Gastroesophageal sphincter (tissue), 3 donors: ENCODE data around the gene TRIM40.

Source experiments
- EP300 ChIP-seq: sonication (generic); formaldehyde crosslinking; IDR thresholded peaks from one replicate; pipeline ENCODE4 v1.6.1; 2017; ENCODE audit warnings: antibody characterized with exemption, mild to moderate bottlenecking
- POLR2A ChIP-seq, 2 donors: fragments of 450-650 bp; IDR thresholded peaks; one replicate each; pipeline ENCODE4 v1.6.1; 2017; ENCODE audit warnings: antibody characterized with exemption in 2 of 2, mild to moderate bottlenecking in 2 of 2, moderate library complexity in 1 of 2
- POLR2AphosphoS5 ChIP-seq: sonication (generic); formaldehyde crosslinking; IDR thresholded peaks from one replicate; pipeline ENCODE4 v1.6.1; 2017; ENCODE audit warnings: antibody characterized with exemption
- TF ChIP-seq, protein P1 (sequence below), 4 experiments: fragments of 200-600 bp in 2 of 4; fragments of 450-650 bp in 2 of 4; sonication (generic) in 1 of 4; IDR thresholded peaks; one replicate each; pipeline ENCODE4 v1.5.1; 2017 to 2019; ENCODE audit warnings: antibody characterized with exemption in 4 of 4, mild to moderate bottlenecking in 2 of 4, moderate library complexity in 2 of 4

DNA sequence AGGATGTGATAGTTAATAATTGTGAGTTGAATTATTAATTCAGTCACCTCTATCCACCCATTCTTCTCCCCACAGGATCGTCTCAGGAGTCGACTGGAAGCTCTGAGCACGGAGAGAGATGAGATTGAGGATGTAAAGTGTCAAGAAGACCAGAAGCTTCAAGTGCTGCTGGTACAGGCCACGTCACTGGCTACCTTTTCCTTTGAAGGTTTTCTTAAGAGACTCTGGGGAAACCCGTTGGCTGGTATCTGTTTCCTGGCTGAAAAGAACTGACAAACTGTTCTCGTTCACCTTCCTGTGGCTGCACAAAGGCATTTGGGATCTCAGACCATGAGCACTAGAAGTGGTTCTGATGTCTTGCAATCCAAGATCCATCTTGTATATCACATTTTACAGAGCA is 31.2 kb downstream of the TRIM40 start:
- TF ChIP-seq, protein P1, sequence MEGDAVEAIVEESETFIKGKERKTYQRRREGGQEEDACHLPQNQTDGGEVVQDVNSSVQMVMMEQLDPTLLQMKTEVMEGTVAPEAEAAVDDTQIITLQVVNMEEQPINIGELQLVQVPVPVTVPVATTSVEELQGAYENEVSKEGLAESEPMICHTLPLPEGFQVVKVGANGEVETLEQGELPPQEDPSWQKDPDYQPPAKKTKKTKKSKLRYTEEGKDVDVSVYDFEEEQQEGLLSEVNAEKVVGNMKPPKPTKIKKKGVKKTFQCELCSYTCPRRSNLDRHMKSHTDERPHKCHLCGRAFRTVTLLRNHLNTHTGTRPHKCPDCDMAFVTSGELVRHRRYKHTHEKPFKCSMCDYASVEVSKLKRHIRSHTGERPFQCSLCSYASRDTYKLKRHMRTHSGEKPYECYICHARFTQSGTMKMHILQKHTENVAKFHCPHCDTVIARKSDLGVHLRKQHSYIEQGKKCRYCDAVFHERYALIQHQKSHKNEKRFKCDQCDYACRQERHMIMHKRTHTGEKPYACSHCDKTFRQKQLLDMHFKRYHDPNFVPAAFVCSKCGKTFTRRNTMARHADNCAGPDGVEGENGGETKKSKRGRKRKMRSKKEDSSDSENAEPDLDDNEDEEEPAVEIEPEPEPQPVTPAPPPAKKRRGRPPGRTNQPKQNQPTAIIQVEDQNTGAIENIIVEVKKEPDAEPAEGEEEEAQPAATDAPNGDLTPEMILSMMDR (IDR thresholded peaks at IDR 0.05) = no peak
- TF ChIP-seq POLR2AphosphoS5 = no peak
- no peak for TF ChIP-seq EP300
- TF ChIP-seq POLR2A (IDR thresholded peaks at IDR 0.05) = no peak
